DMS 273 treated with DMSO at 0.1 percent for 48 hours (cell line): ENCODE measurements around the gene LRRC32.
"Not testable (repeated sequence)": the region's sequence is repeated elsewhere in the genome, so short reads cannot be mapped to it uniquely, and the experiment has no call there.

Source experiments
- DNase-seq: peaks from one replicate; lab custom pipeline; 2025; lab: John Stamatoyannopoulos, UW

The LRRC32 gene

GRCh38 chr11:76648061-76648460 lies 22.5 kb downstream of the LRRC32 start:
- no peak for DNase-seq

- no peak for DNase-seq
Measured at GRCh38 chr11:76646882-76647534, 23.5 kb downstream of the LRRC32 start.

DNA sequence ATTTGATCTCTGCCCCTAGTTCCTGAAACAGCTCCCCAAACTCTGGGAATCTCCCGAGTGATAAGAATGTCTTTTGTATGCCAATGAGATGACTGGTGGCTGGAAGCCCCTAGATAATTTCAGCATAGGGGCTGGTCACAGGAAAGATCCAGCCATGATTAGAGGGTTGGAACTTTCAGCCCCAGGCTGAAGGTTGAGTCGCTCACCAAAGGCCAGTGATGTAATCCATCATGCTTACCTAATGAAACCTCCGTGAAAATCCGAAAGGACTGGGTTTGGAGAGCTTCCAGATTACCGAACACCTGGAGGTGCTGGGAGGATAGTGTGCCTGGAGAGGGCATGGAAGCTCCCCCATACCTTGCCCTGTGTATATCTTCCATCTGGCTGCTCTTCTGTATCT lies 26.0 kb downstream of the LRRC32 start:
- DNase-seq: no peak

GRCh38 chr11:76643711-76644110 lies 26.8 kb downstream of the LRRC32 start:
- not testable (repeated sequence) for DNase-seq

GRCh38 chr11:76642341-76642740 lies 28.2 kb downstream of the LRRC32 start:
- DNase-seq: no peak

DNA sequence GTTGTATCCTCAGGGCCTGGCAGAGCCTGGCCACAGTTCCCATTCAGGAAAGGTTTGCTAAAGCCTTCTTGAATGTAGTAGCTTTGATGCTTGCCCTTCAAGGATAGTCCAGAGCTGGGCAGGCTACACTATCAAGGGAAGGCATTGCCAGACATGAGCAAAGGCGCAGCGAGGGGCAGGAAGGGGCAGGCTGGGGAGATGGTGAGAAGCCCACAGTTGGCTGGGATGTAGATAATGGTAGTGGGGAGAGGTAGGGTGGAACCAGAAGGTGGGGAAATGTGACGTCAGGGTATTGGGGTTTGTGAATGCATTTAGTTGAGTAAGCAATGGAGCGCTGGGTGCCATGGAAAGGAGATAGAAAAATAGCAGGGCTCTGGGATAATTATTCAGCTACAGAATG lies 28.6 kb downstream of the LRRC32 start:
- DNase-seq: no peak

DNA sequence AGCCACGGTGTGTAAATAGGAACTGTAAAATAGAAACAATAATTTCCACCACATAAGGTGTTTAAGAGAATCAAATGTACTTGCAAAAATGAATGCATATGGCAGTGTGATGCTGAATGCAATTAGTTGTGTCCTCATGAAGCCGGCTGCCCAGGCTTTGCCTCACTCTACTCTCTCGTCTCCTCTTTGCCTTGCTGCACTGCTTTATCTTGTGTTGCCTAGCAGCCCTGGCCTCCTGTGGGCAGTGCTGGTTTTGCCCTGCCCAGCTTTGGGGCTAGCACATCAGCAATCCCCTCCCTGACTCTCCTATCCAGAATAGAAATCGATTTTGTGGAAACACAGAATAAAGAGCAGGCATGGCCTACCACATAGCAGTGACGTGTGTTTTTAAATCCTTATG lies 30.0 kb downstream of the LRRC32 start:
- DNase-seq: no peak

- no peak for DNase-seq
Measured at GRCh38 chr11:76639621-76640020, 30.9 kb downstream of the LRRC32 start.

- no peak for DNase-seq
Measured at GRCh38 chr11:76638270-76639197, 32.0 kb downstream of the LRRC32 start.

- DNase-seq: no peak
Measured at GRCh38 chr11:76637491-76638269, 32.9 kb downstream of the LRRC32 start.

GRCh38 chr11:76636826-76637460 lies 33.6 kb downstream of the LRRC32 start:
- DNase-seq: no peak

GRCh38 chr11:76635991-76636738 lies 34.4 kb downstream of the LRRC32 start:
- DNase-seq: no peak

GRCh38 chr11:76634886-76635285 lies 35.7 kb downstream of the LRRC32 start:
- no peak for DNase-seq

GRCh38 chr11:76632492-76632891 lies 38.1 kb downstream of the LRRC32 start:
- no peak for DNase-seq

GRCh38 chr11:76631566-76632308 lies 38.8 kb downstream of the LRRC32 start:
- DNase-seq: no peak

DNA sequence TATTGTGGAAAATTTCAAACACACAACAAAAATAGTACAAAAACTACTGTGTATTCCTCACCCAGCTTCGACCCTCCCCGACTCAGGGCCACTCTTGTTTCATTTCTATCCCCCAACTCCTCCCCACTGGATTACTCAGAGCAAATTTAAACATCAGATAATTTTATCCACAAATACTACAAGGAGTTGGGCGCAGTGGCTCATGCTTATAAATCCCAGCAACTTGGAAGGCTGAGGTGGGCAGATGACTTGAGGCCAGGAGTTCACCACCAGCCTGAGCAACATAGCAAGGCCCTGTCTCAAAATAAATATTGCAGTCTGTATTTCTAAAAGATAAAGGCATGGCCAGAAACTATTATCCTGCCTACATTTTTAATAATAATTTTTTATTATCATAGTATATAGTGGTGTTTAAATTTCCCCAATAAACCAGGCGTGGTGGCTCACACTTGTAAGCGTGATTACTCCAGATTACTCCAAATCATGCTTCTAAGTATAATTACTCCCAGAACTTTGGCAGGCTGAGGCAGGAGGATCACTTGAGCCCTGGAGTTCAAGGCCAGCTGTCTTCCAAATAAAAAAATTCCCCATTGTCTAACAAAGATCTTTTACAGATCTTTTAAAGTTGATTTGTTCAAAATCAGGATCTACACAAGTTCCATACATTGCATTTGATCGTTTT lies 39.8 kb downstream of the LRRC32 start:
- DNase-seq: no peak

GRCh38 chr11:76629853-76630599 lies 40.5 kb downstream of the LRRC32 start:
- DNase-seq: no peak

GRCh38 chr11:76629116-76629852 lies 41.3 kb downstream of the LRRC32 start:
- no peak for DNase-seq
